Neural crest cell (in vitro differentiated cells): ENCODE measurements around the gene ACTL8. TPM values are rescaled to one million over a fixed set of nuclear protein-coding genes. Genes with fewer than 3 reads are reported as not detected.

Experiments
- DNase-seq: peaks from one replicate; pipeline ENCODE4 v3.0.0; 2021; ENCODE audit warnings: low read depth, mixed read lengths, low spot score
- H3K27ac Mint-ChIP-seq: one replicate; pipeline ENCODE4 v1.8.0; 2021; ENCODE audit warnings: mild to moderate bottlenecking, mixed read lengths; ENCODE audit not compliant: unreplicated experiment
- H3K27me3 Mint-ChIP-seq: 2 replicates; pipeline ENCODE4 v1.8.0; 2021; ENCODE audit warnings: low read depth, mild to moderate bottlenecking, mixed read lengths
- H3K36me3 Mint-ChIP-seq: 2 replicates; pipeline ENCODE4 v1.8.0; 2021; ENCODE audit warnings: low read depth, mild to moderate bottlenecking, mixed read lengths
- H3K4me1 Mint-ChIP-seq: 2 replicates; pipeline ENCODE4 v1.8.0; 2021; ENCODE audit warnings: mixed read lengths
- H3K4me3 Mint-ChIP-seq: one replicate; pipeline ENCODE4 v1.8.0; 2021; ENCODE audit warnings: mild to moderate bottlenecking, mixed read lengths
- H3K9me3 Mint-ChIP-seq: 2 replicates; pipeline ENCODE4 v1.8.0; 2021; ENCODE audit warnings: mixed read lengths
- total RNA-seq: library from RNA; stranded (reverse); gene quantifications from 2 replicates; pipeline ENCODE4 v1.2.1, GENCODE V29; 2021
- TF ChIP-seq, protein P1 (sequence below): fragments of 200-600 bp; sonication (generic); conservative IDR thresholded peaks from 2 replicates; pipeline ENCODE4 v1.5.0; 2021; ENCODE audit warnings: antibody characterized with exemption, mild to moderate bottlenecking

Gene ACTL8
- total RNA-seq, 1 donor from 2014 or later = not detected

- TF ChIP-seq, protein P1, sequence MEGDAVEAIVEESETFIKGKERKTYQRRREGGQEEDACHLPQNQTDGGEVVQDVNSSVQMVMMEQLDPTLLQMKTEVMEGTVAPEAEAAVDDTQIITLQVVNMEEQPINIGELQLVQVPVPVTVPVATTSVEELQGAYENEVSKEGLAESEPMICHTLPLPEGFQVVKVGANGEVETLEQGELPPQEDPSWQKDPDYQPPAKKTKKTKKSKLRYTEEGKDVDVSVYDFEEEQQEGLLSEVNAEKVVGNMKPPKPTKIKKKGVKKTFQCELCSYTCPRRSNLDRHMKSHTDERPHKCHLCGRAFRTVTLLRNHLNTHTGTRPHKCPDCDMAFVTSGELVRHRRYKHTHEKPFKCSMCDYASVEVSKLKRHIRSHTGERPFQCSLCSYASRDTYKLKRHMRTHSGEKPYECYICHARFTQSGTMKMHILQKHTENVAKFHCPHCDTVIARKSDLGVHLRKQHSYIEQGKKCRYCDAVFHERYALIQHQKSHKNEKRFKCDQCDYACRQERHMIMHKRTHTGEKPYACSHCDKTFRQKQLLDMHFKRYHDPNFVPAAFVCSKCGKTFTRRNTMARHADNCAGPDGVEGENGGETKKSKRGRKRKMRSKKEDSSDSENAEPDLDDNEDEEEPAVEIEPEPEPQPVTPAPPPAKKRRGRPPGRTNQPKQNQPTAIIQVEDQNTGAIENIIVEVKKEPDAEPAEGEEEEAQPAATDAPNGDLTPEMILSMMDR = no peak
- no peaks in the 10 kb centered on the region for H3K36me3 Mint-ChIP-seq
- no peaks in the 10 kb centered on the region for H3K4me1 Mint-ChIP-seq
- DNase-seq = no peak
- H3K4me3 Mint-ChIP-seq = no peak overlapping the region
- H3K9me3 Mint-ChIP-seq = no peaks in the 10 kb centered on the region
- no peak overlapping the region for H3K27ac Mint-ChIP-seq
- peaks cover 30% of the 10 kb centered on the region for H3K27me3 Mint-ChIP-seq
Observed at GRCh38 chr1:17839641-17840196, 84.6 kb downstream of the ACTL8 start.

DNA sequence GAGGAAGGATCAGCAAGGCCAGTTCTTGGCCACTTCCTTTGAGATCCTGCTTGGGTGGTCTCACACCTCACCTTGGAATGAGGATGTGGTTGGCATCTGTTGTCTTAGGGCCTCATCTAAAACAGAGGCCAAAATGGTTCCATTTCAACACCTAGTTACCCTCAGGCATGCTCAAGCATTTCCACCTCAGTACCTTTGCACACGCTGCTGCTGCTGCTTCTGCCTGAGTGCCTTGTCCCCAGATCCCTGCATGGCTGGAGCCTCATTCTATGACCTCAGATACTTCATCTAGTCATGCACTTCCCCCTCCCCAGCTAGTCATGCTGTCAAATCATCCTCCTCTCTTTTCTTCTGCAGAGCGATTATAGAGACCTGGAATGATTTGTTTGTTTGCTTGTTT lies 86.8 kb downstream of the ACTL8 start:
- no peaks in the 10 kb centered on the region for H3K36me3 Mint-ChIP-seq
- no peak overlapping the region for H3K27ac Mint-ChIP-seq

GRCh38 chr1:17842686-17843085 lies 87.6 kb downstream of the ACTL8 start:
- H3K4me1 Mint-ChIP-seq = no peaks in the 10 kb centered on the region
- no peak overlapping the region for H3K27ac Mint-ChIP-seq
- no peak overlapping the region for H3K4me3 Mint-ChIP-seq
- no peaks in the 10 kb centered on the region for H3K36me3 Mint-ChIP-seq
- no peak for DNase-seq
- no peaks in the 10 kb centered on the region for H3K9me3 Mint-ChIP-seq
- TF ChIP-seq, protein P1 = no peak
- peaks cover 29% of the 10 kb centered on the region for H3K27me3 Mint-ChIP-seq

More for the DNA sequence above, 86.8 kb downstream of the ACTL8 start:
- TF ChIP-seq, protein P1 = no peak
- Mint-ChIP-seq H3K27me3 (peaks cover 30% of the 10 kb centered on the region), H3K9me3 (no peaks in the 10 kb centered on the region), H3K4me1 (no peaks in the 10 kb centered on the region), H3K4me3 (no peak overlapping the region)
- DNase-seq = no peak

DNA sequence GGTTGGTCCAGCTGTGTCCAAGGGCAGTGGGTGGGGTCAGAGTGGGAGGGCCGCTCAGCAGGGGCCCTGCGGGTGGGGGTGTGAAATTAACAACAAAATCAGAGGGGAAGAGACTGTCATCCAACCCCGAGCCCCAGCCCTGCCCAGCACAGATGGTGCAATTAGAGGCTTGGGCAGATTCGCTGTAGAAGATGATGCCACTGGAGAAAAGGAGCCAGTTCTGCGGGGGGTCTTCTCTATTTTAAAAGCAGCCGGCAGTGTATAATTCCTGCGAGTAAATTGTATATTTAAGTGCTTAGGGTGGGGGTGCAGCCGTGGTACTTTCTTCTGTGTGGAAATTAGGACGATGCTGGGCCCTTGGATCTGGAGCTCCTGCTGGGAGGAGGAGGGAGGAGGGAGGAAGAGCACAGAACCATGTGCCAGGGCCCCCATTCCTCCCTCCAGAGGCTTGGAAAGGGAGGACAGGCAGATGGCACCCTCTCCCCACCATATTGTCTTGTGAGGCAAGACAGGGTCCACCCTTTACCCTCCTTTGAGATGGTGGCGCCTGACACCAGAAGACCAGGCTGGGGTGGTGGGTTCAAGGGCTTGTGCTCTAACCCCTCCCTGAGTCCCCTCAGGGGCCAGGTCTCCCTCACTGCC lies 89.2 kb downstream of the ACTL8 start:
- no peaks in the 10 kb centered on the region for H3K4me1 Mint-ChIP-seq
- no peaks in the 10 kb centered on the region for H3K36me3 Mint-ChIP-seq
- TF ChIP-seq, protein P1 = no peak
- no peak for DNase-seq
- H3K4me3 Mint-ChIP-seq = no peak overlapping the region
- no peaks in the 10 kb centered on the region for H3K9me3 Mint-ChIP-seq
- peaks cover 29% of the 10 kb centered on the region for H3K27me3 Mint-ChIP-seq
- H3K27ac Mint-ChIP-seq = no peak overlapping the region

GRCh38 chr1:17845583-17845982 lies 90.5 kb downstream of the ACTL8 start:
- H3K27ac Mint-ChIP-seq = no peak overlapping the region
- no peaks in the 10 kb centered on the region for H3K4me1 Mint-ChIP-seq
- TF ChIP-seq, protein P1 = no peak
- H3K36me3 Mint-ChIP-seq = no peaks in the 10 kb centered on the region
- DNase-seq = no peak
- H3K4me3 Mint-ChIP-seq = no peak overlapping the region
- H3K27me3 Mint-ChIP-seq = peaks cover 26% of the 10 kb centered on the region
- no peaks in the 10 kb centered on the region for H3K9me3 Mint-ChIP-seq
